ENCODE data around the gene TRAF3IP3. TPM values are rescaled to one million over a fixed set of nuclear protein-coding genes. Genes with fewer than 3 reads are reported as not detected.

Gene TRAF3IP3
- total RNA-seq, 4 donors from 2014 or later, result 1.2 to 10.3 (median 1.9) TPM

DNA sequence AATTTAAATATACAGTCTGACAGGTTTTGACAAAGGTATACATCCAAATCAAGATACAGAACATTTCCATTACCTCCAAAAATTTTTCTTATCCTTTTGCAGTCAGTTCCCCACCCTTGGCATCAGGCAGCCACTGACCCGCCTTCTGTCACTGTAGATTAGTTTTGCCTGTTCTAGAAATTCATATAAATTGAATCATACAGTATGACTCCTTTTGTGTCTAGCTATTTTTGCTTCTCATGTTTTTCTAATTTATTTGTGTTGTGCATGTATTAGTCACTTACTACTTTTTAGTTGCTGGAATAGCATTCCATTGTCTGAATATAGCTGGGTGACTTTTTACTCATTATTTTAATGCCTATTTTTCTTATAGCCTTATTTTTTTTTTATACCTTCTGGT lies 75.8 kb downstream of the TRAF3IP3 start:
- WGBS, 2 donors, result 87 to 91% methylated on average over 1 of the region's 1 CpG
- Histone ChIP-seq H3K4me3 (no peak overlapping the region), H3K27ac (no peak overlapping the region), H3K36me3 (peaks cover 4 to 68% (median 18%) of the 10 kb centered on the region in 3 donors), H3K4me1 (peaks cover 0 to 31% (median 17%) of the 10 kb centered on the region in 3 donors), H3K9me3 (no peaks in the 10 kb centered on the region), H3K27me3 (no peaks in the 10 kb centered on the region)
- TF ChIP-seq POLR2A (IDR thresholded peaks at IDR 0.05), result no peak
- TF ChIP-seq, protein P1, sequence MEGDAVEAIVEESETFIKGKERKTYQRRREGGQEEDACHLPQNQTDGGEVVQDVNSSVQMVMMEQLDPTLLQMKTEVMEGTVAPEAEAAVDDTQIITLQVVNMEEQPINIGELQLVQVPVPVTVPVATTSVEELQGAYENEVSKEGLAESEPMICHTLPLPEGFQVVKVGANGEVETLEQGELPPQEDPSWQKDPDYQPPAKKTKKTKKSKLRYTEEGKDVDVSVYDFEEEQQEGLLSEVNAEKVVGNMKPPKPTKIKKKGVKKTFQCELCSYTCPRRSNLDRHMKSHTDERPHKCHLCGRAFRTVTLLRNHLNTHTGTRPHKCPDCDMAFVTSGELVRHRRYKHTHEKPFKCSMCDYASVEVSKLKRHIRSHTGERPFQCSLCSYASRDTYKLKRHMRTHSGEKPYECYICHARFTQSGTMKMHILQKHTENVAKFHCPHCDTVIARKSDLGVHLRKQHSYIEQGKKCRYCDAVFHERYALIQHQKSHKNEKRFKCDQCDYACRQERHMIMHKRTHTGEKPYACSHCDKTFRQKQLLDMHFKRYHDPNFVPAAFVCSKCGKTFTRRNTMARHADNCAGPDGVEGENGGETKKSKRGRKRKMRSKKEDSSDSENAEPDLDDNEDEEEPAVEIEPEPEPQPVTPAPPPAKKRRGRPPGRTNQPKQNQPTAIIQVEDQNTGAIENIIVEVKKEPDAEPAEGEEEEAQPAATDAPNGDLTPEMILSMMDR (IDR thresholded peaks at IDR 0.05), result no peak
- no peak for DNase-seq
- intact Hi-C loops (cut with DNase I), result no loop called here

Other genes with a start within 250 kb of the TRAF3IP3 start
- under 1 TPM in 1 of 4 donors, not detected in 3; 0.19 TPM for gene CAMK1G, start 172.3 kb upstream of the TRAF3IP3 start, total RNA-seq
- gene LAMB3, start 103.6 kb upstream of the TRAF3IP3 start, total RNA-seq, result 100 to 1,000 TPM in 3 of 4 donors, 10 to 100 TPM in 1; 65.4 to 121 (median 113) TPM
- 10 to 100 TPM in 1 of 4 donors, 1 to 10 TPM in 3; 6.7 to 25.2 (median 7.1) TPM for gene G0S2, start 80.6 kb upstream of the TRAF3IP3 start, total RNA-seq
- 1 to 10 TPM in 3 of 4 donors, not detected in 1; 1.5 to 5.9 (median 4.0) TPM for gene HSD11B1, start 51.2 kb upstream of the TRAF3IP3 start, total RNA-seq
- 1 to 10 TPM; 2.9 to 6.2 (median 4.1) TPM for gene C1orf74, start 28.5 kb downstream of the TRAF3IP3 start, total RNA-seq
- 100 to 1,000 TPM in 2 of 4 donors, 10 to 100 TPM in 2; 94.8 to 110 (median 98.6) TPM for gene IRF6, start 50.1 kb downstream of the TRAF3IP3 start, total RNA-seq
- 10 to 100 TPM in 1 of 4 donors, 1 to 10 TPM in 3; 3.9 to 13.5 (median 7.8) TPM for gene UTP25, start 71.9 kb downstream of the TRAF3IP3 start, total RNA-seq
- not detected for gene SYT14, start 182.2 kb downstream of the TRAF3IP3 start, total RNA-seq

Measured in esophagus squamous epithelium (tissue), 5 donors.